Small intestine (tissue), 7 donors: ENCODE data around the gene TBX20. TPM values are rescaled to one million over a fixed set of nuclear protein-coding genes. Genes with fewer than 3 reads are reported as not detected.
"Not testable (repeated sequence)": the region's sequence is repeated elsewhere in the genome, so short reads cannot be mapped to it uniquely, and the experiment has no call there.

ENCODE experiments used
- DNase-seq, 2 donors: peaks; one replicate each; pipeline versions ENCODE4 v3.0.0 to v3.0.0-alpha.2; 2013
- FAIRE-seq: peaks from 2 replicates; lab custom pipeline; 2012; peaks lifted over from hg19 to GRCh38; lab: Jason Lieb, UNC
- H3K27ac ChIP-seq, 3 donors: one replicate each; pipeline ENCODE4 v1.5.1; 2013; ENCODE audit warnings: low read length in 2 of 3, mild to moderate bottlenecking in 2 of 3, control low read depth in 1 of 3, inconsistent platforms in 1 of 3, low read depth in 1 of 3, moderate library complexity in 1 of 3
- H3K27me3 ChIP-seq, 3 donors: one replicate each; pipeline ENCODE4 v1.6.1; 2013; ENCODE audit warnings: low read length in 3 of 3, inconsistent platforms in 1 of 3; ENCODE audit not compliant: control insufficient read depth in 3 of 3, insufficient read depth in 3 of 3
- H3K36me3 ChIP-seq, 3 donors: one replicate each; pipeline ENCODE4 v1.6.1; 2013; ENCODE audit warnings: low read length in 3 of 3, inconsistent platforms in 1 of 3, low read depth in 1 of 3, mild to moderate bottlenecking in 1 of 3, moderate library complexity in 1 of 3; ENCODE audit not compliant: control insufficient read depth in 3 of 3, insufficient read depth in 2 of 3
- H3K4me1 ChIP-seq, 3 donors: one replicate each; pipeline ENCODE4 v1.6.1; 2013; ENCODE audit warnings: low read length in 2 of 3, inconsistent platforms in 1 of 3, low read depth in 1 of 3, mild to moderate bottlenecking in 1 of 3, moderate library complexity in 1 of 3; ENCODE audit not compliant: control insufficient read depth in 3 of 3, insufficient read depth in 2 of 3
- H3K4me3 ChIP-seq, 3 donors: one replicate each; pipeline ENCODE4 v1.5.1; 2013; ENCODE audit warnings: low read length in 3 of 3, control low read depth in 1 of 3, inconsistent platforms in 1 of 3, low read depth in 1 of 3, mild to moderate bottlenecking in 1 of 3, moderate library complexity in 1 of 3
- H3K9me3 ChIP-seq, 2 donors: one replicate each; pipeline ENCODE4 v1.6.1; 2013; ENCODE audit warnings: low read depth in 1 of 2, low read length in 1 of 2; ENCODE audit not compliant: control insufficient read depth in 2 of 2, insufficient read depth in 1 of 2
- WGBS, 3 donors: extraction: QIAGEN DNeasy Blood & Tissue Kit; methylation state at CpG; one replicate each; pipeline ENCODE4 v1.1.7; 2013; 5-methylcytosine and 5-hydroxymethylcytosine counted together
- polyA plus RNA-seq, 4 donors: library from polyadenylated mRNA; stranded (reverse) in 3 of 4; unstranded in 1 of 4; fragments of 200-250 nt in 3 of 4; fragments of 120-200 nt in 1 of 4; gene quantifications; one replicate each; pipeline versions ENCODE4 v1.2.1 to v1.2.3, GENCODE V29; 2013
- donor health status: healthy with polysubstance abuse.
- donor health status: control.
- donor health status: control.
- donor health status: Bipolar disorder and iron deficiency.
- donor health status: healthy.

Gene TBX20
- polyA plus RNA-seq, 4 donors = 0.03 TPM; not detected in 3

GRCh38 chr7:35200170-35200569 is 53.7 kb downstream of the TBX20 start:
- WGBS, 3 donors = 35 to 67% (median 46%) methylated on average over 2 of the region's 2 CpGs
- not testable (repeated sequence) for H3K4me3 ChIP-seq, FAIRE-seq

GRCh38 chr7:35198370-35199140 is 55.3 kb downstream of the TBX20 start:
- H3K27me3 ChIP-seq, H3K4me3 ChIP-seq, H3K36me3 ChIP-seq, DNase-seq, FAIRE-seq, H3K27ac ChIP-seq, H3K9me3 ChIP-seq, H3K4me1 ChIP-seq: not testable (repeated sequence)
- WGBS, 3 donors = 52 to 67% (median 55%) methylated on average over 2 of the region's 2 CpGs

More at GRCh38 chr7:35200170-35200569, 53.7 kb downstream of the TBX20 start:
- H3K36me3 ChIP-seq, H3K27me3 ChIP-seq, H3K27ac ChIP-seq, DNase-seq, H3K4me1 ChIP-seq, H3K9me3 ChIP-seq: not testable (repeated sequence)

DNA sequence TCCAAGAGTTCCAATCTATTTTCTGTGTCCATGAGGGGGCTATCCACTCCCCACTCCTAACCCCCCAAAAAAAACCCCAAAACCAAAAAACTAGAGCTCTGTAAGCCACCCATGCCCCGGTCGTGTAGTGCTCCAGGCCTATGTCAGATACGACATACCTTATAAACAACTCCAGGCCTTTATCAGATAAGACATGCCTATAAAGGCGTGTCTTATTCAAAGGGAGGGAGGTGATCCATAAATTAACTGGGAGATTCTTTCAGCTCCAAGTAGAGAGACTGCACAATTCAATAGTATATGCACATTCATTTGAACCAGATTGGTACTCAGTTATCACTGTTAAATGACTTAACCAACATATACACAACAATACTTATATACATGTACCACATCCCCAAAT is 62.3 kb downstream of the TBX20 start:
- not testable (repeated sequence) for FAIRE-seq, H3K9me3 ChIP-seq, DNase-seq, H3K27ac ChIP-seq, H3K4me3 ChIP-seq, H3K27me3 ChIP-seq, H3K36me3 ChIP-seq, H3K4me1 ChIP-seq
- WGBS, 3 donors = 27 to 67% (median 52%) methylated on average over 3 to 4 of the region's 4 CpGs

GRCh38 chr7:35190146-35190773 is 63.6 kb downstream of the TBX20 start:
- not testable (repeated sequence) for H3K36me3 ChIP-seq, H3K27ac ChIP-seq, DNase-seq, H3K9me3 ChIP-seq, H3K4me1 ChIP-seq, H3K4me3 ChIP-seq
- peak; percentile 98 for FAIRE-seq
- H3K27me3 ChIP-seq = peaks cover 0 to 19% (median 1%) of the 10 kb centered on the region in 3 donors
- WGBS, 3 donors = 47 to 50% (median 48%) methylated on average over 4 of the region's 4 CpGs

GRCh38 chr7:35186751-35187150 is 67.1 kb downstream of the TBX20 start:
- peaks cover 0 to 23% (median 1%) of the 10 kb centered on the region in 3 donors for H3K27me3 ChIP-seq
- not testable (repeated sequence) for H3K4me3 ChIP-seq, FAIRE-seq, H3K4me1 ChIP-seq, H3K27ac ChIP-seq, H3K36me3 ChIP-seq, H3K9me3 ChIP-seq
- peak in 1 of 2 donors; percentile 8 for DNase-seq
- 2 to 6% (median 2%) methylated on average over 27 of the region's 27 CpGs for WGBS, 3 donors

DNA sequence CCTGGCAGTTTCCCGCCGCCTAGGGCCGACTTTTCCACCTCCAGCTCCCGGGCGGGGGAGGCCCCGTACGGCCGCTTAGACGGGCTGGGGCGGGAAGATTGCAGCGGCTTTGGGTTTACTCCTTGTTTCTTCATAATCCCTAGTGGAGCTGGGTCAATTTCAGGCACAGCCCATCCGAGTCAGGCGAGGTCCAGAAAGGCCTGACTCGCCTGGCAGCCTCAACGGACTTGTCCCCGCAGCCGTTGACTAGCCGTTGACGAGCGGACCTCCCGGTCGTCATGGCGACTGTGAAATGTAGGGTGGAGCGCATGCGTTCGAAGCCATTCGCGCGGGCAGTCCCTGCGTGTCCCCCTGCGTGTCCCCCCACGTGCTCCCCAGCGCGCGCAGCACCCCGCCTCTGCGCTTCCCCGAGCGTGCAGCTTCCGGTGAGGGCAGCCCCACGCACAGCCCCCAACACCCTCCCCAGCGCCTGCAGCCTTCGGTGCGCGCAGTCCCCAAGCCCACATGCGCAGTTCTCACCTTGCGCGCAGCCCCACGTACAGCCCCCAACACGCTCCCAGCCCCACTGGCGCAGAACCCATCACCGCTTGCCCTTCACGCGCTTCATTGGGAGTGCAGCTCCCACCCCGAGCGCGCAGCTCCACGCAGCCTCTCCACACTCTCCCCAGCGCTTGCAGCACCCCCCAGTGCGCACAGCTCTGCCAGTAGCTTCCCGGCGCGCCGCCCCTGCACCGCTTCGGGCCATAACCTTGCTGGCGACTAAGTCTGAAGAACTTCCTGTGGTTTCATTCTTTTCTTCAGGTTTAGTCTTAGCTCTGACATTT is 67.8 kb downstream of the TBX20 start:
- Histone ChIP-seq H3K27me3 (peaks cover 0 to 23% (median 1%) of the 10 kb centered on the region in 3 donors), H3K27ac (no peak overlapping the region), H3K9me3 (no peaks in the 10 kb centered on the region), H3K36me3 (no peaks in the 10 kb centered on the region), H3K4me3 (peak overlapping the region in 1 of 3 donors; percentile 28), H3K4me1 (no peaks in the 10 kb centered on the region)
- FAIRE-seq (no peak), DNase-seq (peak in 1 of 2 donors; percentile 31)
- WGBS, 3 donors = 2 to 14% (median 4%) methylated on average over 54 to 67 of the region's 67 CpGs

DNA sequence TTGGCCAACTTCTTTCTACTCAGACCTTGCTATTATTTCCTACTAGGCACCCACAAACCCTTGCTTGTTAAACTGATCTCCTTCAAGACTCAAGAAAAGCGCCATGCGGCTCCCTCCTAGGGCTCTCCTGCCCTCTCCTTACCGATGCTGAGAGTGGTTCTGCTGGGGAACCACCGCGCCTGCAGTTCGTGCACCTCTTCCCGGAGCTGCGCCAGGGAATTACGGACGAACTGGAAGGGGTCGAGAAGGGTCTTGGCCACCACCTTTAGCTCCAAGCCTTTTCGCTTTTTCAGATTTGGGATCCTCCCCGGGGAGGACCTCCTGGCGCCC is 68.4 kb downstream of the TBX20 start:
- H3K4me3 ChIP-seq, FAIRE-seq: not testable (repeated sequence)

DNA sequence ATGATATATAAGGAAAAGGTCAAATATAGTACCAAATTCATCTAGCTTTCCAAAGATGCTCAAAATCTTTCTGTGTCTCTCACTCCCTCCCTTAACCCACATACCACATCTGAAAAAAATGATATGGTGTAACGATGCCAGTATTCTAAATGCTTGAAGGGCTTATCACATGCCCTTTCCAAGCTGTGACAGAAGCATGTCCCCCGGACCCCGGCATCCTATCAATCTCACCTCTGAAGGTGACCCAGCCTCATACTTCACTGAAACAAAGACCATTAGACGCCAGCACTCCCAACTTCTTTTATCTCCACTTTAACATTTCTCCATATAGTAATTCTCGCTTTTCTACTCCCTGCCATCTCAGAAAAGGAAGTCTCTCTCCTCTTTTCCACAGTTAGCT is 68.9 kb downstream of the TBX20 start:
- FAIRE-seq, H3K9me3 ChIP-seq, H3K36me3 ChIP-seq, H3K4me1 ChIP-seq, H3K27ac ChIP-seq, H3K4me3 ChIP-seq, DNase-seq: not testable (repeated sequence)
- peaks cover 0 to 23% (median 1%) of the 10 kb centered on the region in 3 donors for H3K27me3 ChIP-seq
- 54 to 57% (median 56%) methylated on average over 5 of the region's 5 CpGs for WGBS, 3 donors

More for the DNA sequence above, 68.4 kb downstream of the TBX20 start:
- peaks cover 0 to 23% (median 1%) of the 10 kb centered on the region in 3 donors for H3K27me3 ChIP-seq
- WGBS, 3 donors = 5 to 11% (median 7%) methylated on average over 14 of the region's 14 CpGs
- not testable (repeated sequence) for DNase-seq, H3K9me3 ChIP-seq, H3K36me3 ChIP-seq, H3K27ac ChIP-seq, H3K4me1 ChIP-seq
